Panc1 (cell line): ENCODE measurements around the gene IL1R2. TPM values are rescaled to one million over a fixed set of nuclear protein-coding genes. Genes with fewer than 3 reads are reported as not detected.

Experiments
- ATAC-seq: fragments of 200-7000 bp; cut with Tn5 transposase; 2 replicates; pipeline ENCODE4 v1.9.1; 2020; ENCODE audit warnings: mild to moderate bottlenecking, moderate library complexity
- BruUV-seq: library from RNA; stranded (reverse); fragments of 400-500 nt; replicated peaks from 2 replicates; lab custom pipeline; 2021; lab: Mats Ljungman, UMichigan
- CTCF ChIA-PET: fragments of 300-600 bp; sonication (Branson Sonifier 250); formaldehyde crosslinking; loops from one replicate; lab custom pipeline; 2022; ENCODE audit warnings: antibody characterized with exemption; lab: Charles Lee
- POLR2A ChIA-PET: fragments of 300-600 bp; sonication (Branson Sonifier 250); formaldehyde crosslinking; loops from one replicate; lab custom pipeline; 2022; ENCODE audit warnings: antibody characterized with exemption; lab: Charles Lee
- DNase-seq: peaks from one replicate; pipeline ENCODE4 v3.0.0-alpha.2; 2010; ENCODE audit warnings: low read depth, low spot score
- H3K27ac ChIP-seq: 2 replicates; pipeline ENCODE4 v1.5.1; 2011; ENCODE audit warnings: mild to moderate bottlenecking, low read length, inconsistent platforms
- H3K27me3 ChIP-seq: fragments of 200-500 bp; sonication (Bioruptor generic); 2 replicates; pipeline ENCODE4 v1.6.0; 2014; ENCODE audit warnings: low read length, inconsistent platforms; ENCODE audit not compliant: control insufficient read depth, insufficient read depth
- H3K36me3 ChIP-seq: fragments of 200-500 bp; sonication (Bioruptor generic); 2 replicates; pipeline ENCODE4 v1.5.1; 2014; ENCODE audit warnings: inconsistent platforms, mild to moderate bottlenecking, low read length, moderate library complexity; ENCODE audit not compliant: control insufficient read depth, insufficient read depth
- H3K4me1 ChIP-seq: 2 replicates; pipeline ENCODE4 v1.5.1; 2011; ENCODE audit warnings: inconsistent platforms, mild to moderate bottlenecking, low read length, moderate library complexity; ENCODE audit not compliant: control insufficient read depth, insufficient read depth
- H3K4me3 ChIP-seq, 2 experiments: 2 replicates each; pipeline ENCODE4 v1.5.1; 2011 to 2012; ENCODE audit warnings: low read depth in 2 of 2, low read length in 2 of 2, mild to moderate bottlenecking in 2 of 2, inconsistent platforms in 1 of 2, moderate library complexity in 1 of 2
- H3K9me3 ChIP-seq: fragments of 200-500 bp; sonication (Bioruptor generic); 2 replicates; pipeline ENCODE4 v1.5.1; 2014; ENCODE audit warnings: low read depth, mild to moderate bottlenecking, inconsistent platforms, low read length, moderate library complexity; ENCODE audit not compliant: control insufficient read depth, insufficient read depth
- CTCF ChIP-seq: fragments of 450-650 bp; IDR thresholded peaks from 2 replicates; pipeline ENCODE4 v1.5.1; 2017; ENCODE audit warnings: mild to moderate bottlenecking
- POLR2AphosphoS5 ChIP-seq: IDR thresholded peaks from 2 replicates; pipeline ENCODE4 v1.6.1; 2012; ENCODE audit warnings: mild to moderate bottlenecking, low read depth, low read length, moderate library complexity
- REST ChIP-seq, 2 experiments: IDR thresholded peaks; 2 replicates each; pipeline ENCODE4 v1.6.1; 2011 to 2012; ENCODE audit warnings: low read depth in 2 of 2, control low read depth in 1 of 2, low read length in 1 of 2, mild to moderate bottlenecking in 1 of 2, moderate library complexity in 1 of 2; ENCODE audit not compliant: insufficient read depth in 1 of 2
- SIN3A ChIP-seq: IDR thresholded peaks from 2 replicates; pipeline ENCODE4 v1.6.1; 2012; ENCODE audit warnings: low read depth, mild to moderate bottlenecking, low read length, moderate library complexity, borderline replicate concordance; ENCODE audit not compliant: insufficient read depth
- TCF7L2 ChIP-seq: IDR thresholded peaks from 2 replicates; pipeline ENCODE4 v1.6.1; 2011; ENCODE audit warnings: mild to moderate bottlenecking, low read depth, low read length, inconsistent platforms
- in situ Hi-C: cut with HindIII; loops from 2 replicates; pipeline ENCODE4 v1.10.0; 2016; ENCODE audit warnings: low sequenced_read_pairs, low pct_unique_long_range_greater_than_20kb
- intact Hi-C: fragments of 100-400 bp; cut with micrococcal nuclease; formaldehyde crosslinking; loops from one replicate; pipeline ENCODE4 v1.10.0; 2022; ENCODE audit not compliant: unreplicated experiment
- total RNA-seq: library from RNA; stranded (reverse); gene quantifications from one replicate; pipeline ENCODE4 v1.2.1, GENCODE V29; 2021; ENCODE audit not compliant: unreplicated experiment

IL1R2 gene
- total RNA-seq, 1 experiment from 2014 or later: 0.15 TPM

GRCh38 chr2:102015399-102015798 is 23.6 kb downstream of the IL1R2 start:
- in situ Hi-C loops: no loop called here
- DNase-seq (no peak), ATAC-seq (no peak)
- ChIA-PET CTCF (no interaction called here), POLR2A (no interaction called here)
- Histone ChIP-seq H3K4me1 (no peaks in the 10 kb centered on the region), H3K36me3 (no peaks in the 10 kb centered on the region), H3K9me3 (no peaks in the 10 kb centered on the region), H3K27ac (no peak overlapping the region), H3K4me3 (no peak overlapping the region), H3K27me3 (no peaks in the 10 kb centered on the region)
- TF ChIP-seq POLR2AphosphoS5: no peak
- no peak for TF ChIP-seq SIN3A
- TF ChIP-seq TCF7L2: no peak
- no peak for TF ChIP-seq REST (IDR thresholded peaks at IDR 0.05; ENCODE audit: insufficient read depth in 1 of 2, low read depth in 2 of 2, low read length in 1 of 2)
- no peak for TF ChIP-seq CTCF
- intact Hi-C loops: no loop called here
- BruUV-seq: no TSS peak

GRCh38 chr2:102016399-102016955 is 24.7 kb downstream of the IL1R2 start:
- BruUV-seq: no TSS peak
- Histone ChIP-seq H3K9me3 (no peaks in the 10 kb centered on the region), H3K36me3 (no peaks in the 10 kb centered on the region), H3K4me1 (no peaks in the 10 kb centered on the region), H3K27ac (no peak overlapping the region), H3K4me3 (no peak overlapping the region), H3K27me3 (no peaks in the 10 kb centered on the region)
- ChIA-PET POLR2A (no interaction called here), CTCF (no interaction called here)
- no peak for TF ChIP-seq REST (IDR thresholded peaks at IDR 0.05; ENCODE audit: insufficient read depth in 1 of 2, low read depth in 2 of 2, low read length in 1 of 2)
- TF ChIP-seq TCF7L2: no peak
- no peak for TF ChIP-seq POLR2AphosphoS5
- no peak for TF ChIP-seq CTCF
- no peak for TF ChIP-seq SIN3A
- in situ Hi-C loops: no loop called here
- intact Hi-C loops: no loop called here
- ATAC-seq: no peak
- no peak for DNase-seq
